Measurements from ENCODE around the gene MAP4K5. TPM values are rescaled to one million over a fixed set of nuclear protein-coding genes. Genes with fewer than 3 reads are reported as not detected.
"Not testable (repeated sequence)": the region's sequence is repeated elsewhere in the genome, so short reads cannot be mapped to it uniquely, and the experiment has no call there.

Gene MAP4K5
- total RNA-seq, 6 experiments from 2014 or later: 6.5 to 31.3 (median 14.4) TPM

- no peaks in the 10 kb centered on the region for H3K4me1 ChIP-seq
- DNase-seq (no peak), ATAC-seq (peak in 1 of 4 donors; percentile 75)
- H3K9me3 ChIP-seq: no peaks in the 10 kb centered on the region
- intact Hi-C loops (cut with DNase I): no loop called here
- 50% methylated on average over 3 of the region's 3 CpGs for WGBS (ENCODE audit: insufficient coverage, low coverage, low lambda C conversion rate, missing lambda C conversion rate)
- no peaks in the 10 kb centered on the region for H3K36me3 ChIP-seq
- no peak overlapping the region for H3K27ac ChIP-seq
- no peak overlapping the region for H3K4me3 ChIP-seq
- TF ChIP-seq, protein P1, sequence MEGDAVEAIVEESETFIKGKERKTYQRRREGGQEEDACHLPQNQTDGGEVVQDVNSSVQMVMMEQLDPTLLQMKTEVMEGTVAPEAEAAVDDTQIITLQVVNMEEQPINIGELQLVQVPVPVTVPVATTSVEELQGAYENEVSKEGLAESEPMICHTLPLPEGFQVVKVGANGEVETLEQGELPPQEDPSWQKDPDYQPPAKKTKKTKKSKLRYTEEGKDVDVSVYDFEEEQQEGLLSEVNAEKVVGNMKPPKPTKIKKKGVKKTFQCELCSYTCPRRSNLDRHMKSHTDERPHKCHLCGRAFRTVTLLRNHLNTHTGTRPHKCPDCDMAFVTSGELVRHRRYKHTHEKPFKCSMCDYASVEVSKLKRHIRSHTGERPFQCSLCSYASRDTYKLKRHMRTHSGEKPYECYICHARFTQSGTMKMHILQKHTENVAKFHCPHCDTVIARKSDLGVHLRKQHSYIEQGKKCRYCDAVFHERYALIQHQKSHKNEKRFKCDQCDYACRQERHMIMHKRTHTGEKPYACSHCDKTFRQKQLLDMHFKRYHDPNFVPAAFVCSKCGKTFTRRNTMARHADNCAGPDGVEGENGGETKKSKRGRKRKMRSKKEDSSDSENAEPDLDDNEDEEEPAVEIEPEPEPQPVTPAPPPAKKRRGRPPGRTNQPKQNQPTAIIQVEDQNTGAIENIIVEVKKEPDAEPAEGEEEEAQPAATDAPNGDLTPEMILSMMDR (IDR thresholded peaks at IDR 0.05): no peak
- H3K27me3 ChIP-seq: no peaks in the 10 kb centered on the region
These were observed 13.2 kb upstream of the MAP4K5 start for GRCh38 chr14:50545618-50546017.

GRCh38 chr14:50544911-50545310, 12.5 kb upstream of the MAP4K5 start:
- Histone ChIP-seq H3K27me3 (no peaks in the 10 kb centered on the region), H3K9me3 (no peaks in the 10 kb centered on the region), H3K4me3 (no peak overlapping the region), H3K4me1 (no peaks in the 10 kb centered on the region), H3K27ac (no peak overlapping the region), H3K36me3 (no peaks in the 10 kb centered on the region)
- intact Hi-C loops (cut with DNase I): no loop called here
- 58% methylated on average over 3 of the region's 3 CpGs for WGBS (ENCODE audit: insufficient coverage, low coverage, low lambda C conversion rate, missing lambda C conversion rate)
- DNase-seq: no peak
- ATAC-seq: no peak
- no peak for TF ChIP-seq POLR2A (IDR thresholded peaks at IDR 0.05)

GRCh38 chr14:50542941-50543418, 10.6 kb upstream of the MAP4K5 start:
- Histone ChIP-seq H3K27me3 (no peaks in the 10 kb centered on the region), H3K27ac (no peak overlapping the region), H3K36me3 (no peaks in the 10 kb centered on the region), H3K9me3 (no peaks in the 10 kb centered on the region), H3K4me1 (no peaks in the 10 kb centered on the region), H3K4me3 (no peak overlapping the region)
- intact Hi-C loops (cut with DNase I): no loop called here
- WGBS (ENCODE audit: insufficient coverage, low coverage, low lambda C conversion rate, missing lambda C conversion rate): 0% methylated on average over 1 of the region's 2 CpGs
- no peak for DNase-seq
- ATAC-seq: peak; percentile 83 to 92 (median 85)
- TF ChIP-seq, protein P1 (IDR thresholded peaks at IDR 0.05): peak; percentile 47 to 60 (median 52)
- no peak for TF ChIP-seq POLR2A (IDR thresholded peaks at IDR 0.05)

- no peak overlapping the region for H3K4me3 ChIP-seq
- H3K27me3 ChIP-seq: no peaks in the 10 kb centered on the region
- intact Hi-C loops (cut with DNase I): no loop called here
- no peak for DNase-seq
- H3K4me1 ChIP-seq: no peaks in the 10 kb centered on the region
- TF ChIP-seq POLR2A (IDR thresholded peaks at IDR 0.05): no peak
- TF ChIP-seq, protein P1 (IDR thresholded peaks at IDR 0.05): no peak
- no peaks in the 10 kb centered on the region for H3K36me3 ChIP-seq
- H3K9me3 ChIP-seq: no peaks in the 10 kb centered on the region
- WGBS (ENCODE audit: insufficient coverage, low coverage, low lambda C conversion rate, missing lambda C conversion rate): 38% methylated on average over 1 of the region's 1 CpG
- no peak overlapping the region for H3K27ac ChIP-seq
- no peak for ATAC-seq
These were observed 8.8 kb upstream of the MAP4K5 start for GRCh38 chr14:50541159-50541567.

GRCh38 chr14:50539051-50539450, 6.7 kb upstream of the MAP4K5 start:
- H3K9me3 ChIP-seq: no peaks in the 10 kb centered on the region
- no peak overlapping the region for H3K4me3 ChIP-seq
- no peaks in the 10 kb centered on the region for H3K4me1 ChIP-seq
- DNase-seq (no peak), ATAC-seq (no peak)
- H3K36me3 ChIP-seq: no peaks in the 10 kb centered on the region
- H3K27ac ChIP-seq: no peak overlapping the region
- TF ChIP-seq, protein P1 (IDR thresholded peaks at IDR 0.05): no peak
- no peak for TF ChIP-seq POLR2A (IDR thresholded peaks at IDR 0.05)
- intact Hi-C loops (cut with DNase I): loop anchor here in 1 of 2 donors (10.0 kb wide), 1 partner anchor 214 kb away; no protein-coding TSS in a partner anchor
- H3K27me3 ChIP-seq: no peaks in the 10 kb centered on the region

- H3K36me3 ChIP-seq, H3K4me3 ChIP-seq, H3K9me3 ChIP-seq, H3K27me3 ChIP-seq, DNase-seq, H3K27ac ChIP-seq, ATAC-seq, H3K4me1 ChIP-seq: not testable (repeated sequence)
- intact Hi-C loops (cut with DNase I): loop anchor here in 1 of 2 donors (10.0 kb wide), 1 partner anchor 213 kb away; no protein-coding TSS in a partner anchor
- WGBS (ENCODE audit: insufficient coverage, low coverage, low lambda C conversion rate, missing lambda C conversion rate): 56% methylated on average over 3 of the region's 4 CpGs
These were observed 5.7 kb upstream of the MAP4K5 start for GRCh38 chr14:50538034-50538433.
